Chondrocyte (in vitro differentiated cells): ENCODE results near the gene GAP43. TPM values are rescaled to one million over a fixed set of nuclear protein-coding genes. Genes with fewer than 3 reads are reported as not detected.

Experiments
- DNase-seq: peaks from one replicate; pipeline ENCODE4 v3.0.0; 2021; ENCODE audit warnings: mixed read lengths, low spot score
- H3K27ac Mint-ChIP-seq: one replicate; pipeline ENCODE4 v1.8.0; 2021; ENCODE audit warnings: mild to moderate bottlenecking, moderate library complexity, mixed read lengths; ENCODE audit not compliant: unreplicated experiment
- H3K27me3 Mint-ChIP-seq: 2 replicates; pipeline ENCODE4 v1.8.0; 2021; ENCODE audit warnings: low read depth, mixed read lengths
- H3K36me3 Mint-ChIP-seq: 2 replicates; pipeline ENCODE4 v1.8.0; 2021; ENCODE audit warnings: low read depth, mixed read lengths
- H3K4me1 Mint-ChIP-seq: 2 replicates; pipeline ENCODE4 v1.8.0; 2021; ENCODE audit warnings: low read depth, mild to moderate bottlenecking, mixed read lengths
- H3K4me3 Mint-ChIP-seq: one replicate; pipeline ENCODE4 v1.8.0; 2021; ENCODE audit warnings: mild to moderate bottlenecking, moderate library complexity, mixed read lengths; ENCODE audit not compliant: unreplicated experiment
- H3K9me3 Mint-ChIP-seq: 2 replicates; pipeline ENCODE4 v1.8.0; 2021; ENCODE audit warnings: low read depth, mixed read lengths
- CTCF ChIP-seq: fragments of 200-600 bp; sonication (generic); IDR thresholded peaks from 2 replicates; pipeline ENCODE4 v1.5.0; 2021; ENCODE audit warnings: antibody characterized with exemption, mild to moderate bottlenecking, moderate library complexity
- total RNA-seq: library from RNA; stranded (reverse); gene quantifications from 3 replicates; pipeline ENCODE4 v1.2.1, GENCODE V29; 2021

The GAP43 gene
- total RNA-seq, 1 donor from 2014 or later = 3.6 TPM

GRCh38 chr3:115657168-115657567 lies 33.9 kb downstream of the GAP43 start:
- no peak for DNase-seq
- H3K36me3 Mint-ChIP-seq = no peaks in the 10 kb centered on the region
- peaks cover 48% of the 10 kb centered on the region for H3K4me1 Mint-ChIP-seq
- TF ChIP-seq CTCF = no peak
- H3K9me3 Mint-ChIP-seq = no peaks in the 10 kb centered on the region
- no peak overlapping the region for H3K27ac Mint-ChIP-seq
- no peaks in the 10 kb centered on the region for H3K27me3 Mint-ChIP-seq
- H3K4me3 Mint-ChIP-seq = no peak overlapping the region

GRCh38 chr3:115658032-115658336 lies 34.7 kb downstream of the GAP43 start:
- no peak for TF ChIP-seq CTCF
- H3K27me3 Mint-ChIP-seq = no peaks in the 10 kb centered on the region
- H3K9me3 Mint-ChIP-seq = no peaks in the 10 kb centered on the region
- H3K4me3 Mint-ChIP-seq = peak overlapping the region; percentile 75
- peak overlapping the region; percentile 99 for H3K27ac Mint-ChIP-seq
- DNase-seq = no peak
- no peaks in the 10 kb centered on the region for H3K36me3 Mint-ChIP-seq
- H3K4me1 Mint-ChIP-seq = peaks cover 48% of the 10 kb centered on the region

GRCh38 chr3:115658337-115659181 lies 35.2 kb downstream of the GAP43 start:
- peak; percentile 83 for DNase-seq
- Mint-ChIP-seq H3K9me3 (no peaks in the 10 kb centered on the region), H3K36me3 (no peaks in the 10 kb centered on the region), H3K27ac (peak overlapping the region; percentile 99), H3K4me1 (peaks cover 48% of the 10 kb centered on the region), H3K4me3 (peak overlapping the region; percentile 75), H3K27me3 (no peaks in the 10 kb centered on the region)
- TF ChIP-seq CTCF = peak; percentile 26

GRCh38 chr3:115659253-115660220 lies 36.2 kb downstream of the GAP43 start:
- TF ChIP-seq CTCF = no peak
- Mint-ChIP-seq H3K4me1 (peaks cover 51% of the 10 kb centered on the region), H3K36me3 (no peaks in the 10 kb centered on the region), H3K27me3 (no peaks in the 10 kb centered on the region), H3K27ac (peak overlapping the region; percentile 99), H3K9me3 (no peaks in the 10 kb centered on the region), H3K4me3 (peak overlapping the region; percentile 75)
- no peak for DNase-seq

- DNase-seq = no peak
- H3K27me3 Mint-ChIP-seq = no peaks in the 10 kb centered on the region
- no peaks in the 10 kb centered on the region for H3K36me3 Mint-ChIP-seq
- H3K9me3 Mint-ChIP-seq = no peaks in the 10 kb centered on the region
- no peak for TF ChIP-seq CTCF
- H3K4me3 Mint-ChIP-seq = no peak overlapping the region
- H3K27ac Mint-ChIP-seq = peak overlapping the region; percentile 0
- H3K4me1 Mint-ChIP-seq = peaks cover 59% of the 10 kb centered on the region
Measured at GRCh38 chr3:115660646-115661337, 37.5 kb downstream of the GAP43 start.
